ENCODE measurements around the gene SF3B2. TPM values are rescaled to one million over a fixed set of nuclear protein-coding genes. Genes with fewer than 3 reads are reported as not detected.

The SF3B2 gene
- total RNA-seq, 1 experiment from 2014 or later = 118 TPM

GRCh38 chr11:66042996-66043906 is 8.9 kb upstream of the SF3B2 start:
- in situ Hi-C loops (cut with HindIII; ENCODE audit: low pct_unique_long_range_greater_than_20kb, low sequenced_read_pairs) = no loop called here
- DNase-seq (ENCODE audit: low read depth, low spot score) = no peak

GRCh38 chr11:66044757-66045156 is 7.4 kb upstream of the SF3B2 start:
- DNase-seq (ENCODE audit: low read depth, low spot score) = no peak
- in situ Hi-C loops (cut with HindIII; ENCODE audit: low pct_unique_long_range_greater_than_20kb, low sequenced_read_pairs) = no loop called here

GRCh38 chr11:66045177-66045639 is 7.0 kb upstream of the SF3B2 start:
- in situ Hi-C loops (cut with HindIII; ENCODE audit: low pct_unique_long_range_greater_than_20kb, low sequenced_read_pairs) = no loop called here
- DNase-seq (ENCODE audit: low read depth, low spot score) = peak; percentile 77

GRCh38 chr11:66046901-66047300 is 5.3 kb upstream of the SF3B2 start:
- in situ Hi-C loops (cut with HindIII; ENCODE audit: low pct_unique_long_range_greater_than_20kb, low sequenced_read_pairs) = no loop called here
- DNase-seq (ENCODE audit: low read depth, low spot score) = no peak

GRCh38 chr11:66047541-66048365 is 4.4 kb upstream of the SF3B2 start:
- in situ Hi-C loops (cut with HindIII; ENCODE audit: low pct_unique_long_range_greater_than_20kb, low sequenced_read_pairs) = no loop called here
- no peak for DNase-seq (ENCODE audit: low read depth, low spot score)

DNA sequence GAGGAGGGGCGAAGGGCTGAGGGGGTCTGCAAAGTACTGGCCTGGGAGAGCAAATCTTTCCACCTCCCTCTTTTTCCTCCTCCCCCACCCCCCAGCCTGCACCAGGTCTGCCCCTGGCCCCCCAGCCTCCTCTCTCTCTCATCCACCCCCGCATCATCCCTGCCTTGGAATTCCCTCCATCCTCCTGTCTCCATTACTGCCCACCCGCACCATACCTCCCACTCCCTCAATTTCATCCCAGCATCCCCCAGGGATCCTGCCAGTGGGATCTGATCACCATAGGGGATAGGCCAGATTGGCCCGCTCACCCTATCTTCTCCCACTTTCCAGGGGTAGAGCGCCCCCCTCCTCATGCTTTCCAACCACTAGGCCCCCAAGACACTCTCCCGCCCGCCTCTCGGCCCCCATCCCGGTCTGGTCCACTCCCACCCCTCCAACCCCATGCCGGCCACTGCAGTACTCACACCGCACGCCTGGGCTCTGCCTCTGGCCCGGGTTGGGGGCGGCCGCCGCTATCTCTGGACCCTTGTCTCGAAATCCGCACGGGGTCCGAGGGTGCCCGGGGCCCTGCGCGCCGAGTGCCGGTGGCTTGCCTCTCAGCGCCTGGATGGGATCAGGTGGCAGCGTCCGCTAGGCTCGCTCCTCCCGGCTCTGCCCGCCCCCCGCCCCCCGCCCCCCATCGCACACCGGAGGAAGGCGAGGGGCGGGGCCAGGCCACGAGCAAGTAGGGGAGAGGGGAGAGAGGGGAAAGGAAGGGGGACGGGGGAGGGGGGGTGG is 3.4 kb upstream of the SF3B2 start, which contains the start of gene GAL3ST3:
Gene GAL3ST3 (minus strand): TSS at position 615 of the 777 bp plus-strand sequence. CDS start 3,746 bp downstream, outside the sequence.
- in situ Hi-C loops (cut with HindIII; ENCODE audit: low pct_unique_long_range_greater_than_20kb, low sequenced_read_pairs) = no loop called here
- no peak for DNase-seq (ENCODE audit: low read depth, low spot score)

GRCh38 chr11:66050581-66051231 is 1.5 kb upstream of the SF3B2 start:
- DNase-seq (ENCODE audit: low read depth, low spot score) = no peak

DNA sequence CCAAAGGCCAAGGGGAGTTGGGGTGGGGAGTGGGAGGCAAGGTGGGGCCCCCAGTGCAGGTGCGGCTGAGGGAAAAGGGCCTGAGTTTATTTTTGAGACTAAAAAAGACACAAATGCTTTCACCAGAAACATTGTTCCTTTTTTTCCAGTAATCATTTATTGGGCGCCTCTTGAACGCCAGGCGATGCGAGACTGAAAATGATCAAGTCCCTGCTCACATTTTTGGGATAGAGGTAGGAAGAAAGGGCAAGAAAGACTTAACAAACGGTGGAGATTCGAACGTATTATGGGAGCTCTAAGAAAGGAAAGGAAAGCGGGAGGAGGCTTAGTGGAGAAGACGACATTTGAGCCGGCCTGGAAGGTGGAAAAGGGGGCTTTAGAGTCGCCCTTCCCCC is 796 bp upstream of the SF3B2 start:
- in situ Hi-C loops (cut with HindIII; ENCODE audit: low pct_unique_long_range_greater_than_20kb, low sequenced_read_pairs) = no loop called here
- no peak for DNase-seq (ENCODE audit: low read depth, low spot score)

More at GRCh38 chr11:66050581-66051231, 1.5 kb upstream of the SF3B2 start:
- in situ Hi-C loops (cut with HindIII; ENCODE audit: low pct_unique_long_range_greater_than_20kb, low sequenced_read_pairs) = no loop called here

DNA sequence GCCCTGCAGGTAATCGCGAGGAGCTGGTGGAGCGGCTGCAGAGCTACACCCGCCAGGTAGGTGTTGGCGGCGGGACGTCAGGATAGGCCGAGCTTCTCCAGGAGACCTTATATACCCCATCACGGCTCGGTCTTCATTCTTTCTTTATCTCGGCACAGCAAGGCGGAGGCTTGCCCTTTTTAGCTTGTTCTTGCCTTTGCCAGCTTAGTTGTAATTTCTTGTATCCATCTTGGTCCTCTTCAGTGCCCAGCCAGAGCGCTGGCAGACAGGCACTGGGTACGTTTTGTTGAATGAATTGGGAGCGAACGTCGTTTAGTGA is 459 bp downstream of the SF3B2 start:
- in situ Hi-C loops (cut with HindIII; ENCODE audit: low pct_unique_long_range_greater_than_20kb, low sequenced_read_pairs) = no loop called here
- DNase-seq (ENCODE audit: low read depth, low spot score) = no peak

DNA sequence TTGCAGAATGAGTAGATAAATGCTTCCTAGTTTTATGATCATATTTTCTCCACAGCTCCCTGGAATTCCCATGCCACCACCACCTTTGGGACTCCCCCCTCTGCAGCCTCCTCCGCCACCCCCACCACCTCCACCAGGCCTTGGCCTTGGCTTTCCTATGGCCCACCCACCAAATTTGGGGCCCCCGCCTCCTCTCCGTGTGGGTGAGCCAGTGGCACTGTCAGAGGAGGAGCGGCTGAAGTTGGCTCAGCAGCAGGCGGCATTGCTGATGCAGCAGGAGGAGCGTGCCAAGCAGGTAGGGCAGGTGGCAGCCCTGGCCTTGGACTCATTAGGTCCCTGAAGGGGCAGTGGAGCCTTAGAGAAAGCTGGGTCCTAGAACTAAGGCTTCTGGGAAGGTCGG is 2.9 kb downstream of the SF3B2 start:
- DNase-seq (ENCODE audit: low read depth, low spot score) = no peak
- in situ Hi-C loops (cut with HindIII; ENCODE audit: low pct_unique_long_range_greater_than_20kb, low sequenced_read_pairs) = no loop called here

DNA sequence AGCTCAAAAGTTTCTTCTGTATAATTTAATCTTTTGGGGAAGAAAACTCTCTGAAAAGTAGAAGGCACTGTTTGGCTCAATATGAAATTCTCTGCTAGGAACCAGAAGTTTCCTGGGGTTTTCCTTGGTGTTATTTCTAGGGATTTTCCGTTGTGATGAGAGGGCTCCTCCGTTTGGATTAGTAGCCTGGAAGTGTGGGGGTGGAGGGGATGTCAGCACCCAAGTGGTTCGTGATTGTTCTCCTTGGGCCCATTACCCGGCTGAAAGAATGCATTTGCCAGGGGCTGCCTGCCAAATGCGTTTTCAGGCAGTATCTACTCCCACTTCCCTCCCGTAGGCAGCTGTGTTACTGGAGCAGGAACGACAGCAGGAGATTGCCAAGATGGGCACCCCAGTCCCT is 4.3 kb downstream of the SF3B2 start:
- DNase-seq (ENCODE audit: low read depth, low spot score) = no peak
- in situ Hi-C loops (cut with HindIII; ENCODE audit: low pct_unique_long_range_greater_than_20kb, low sequenced_read_pairs) = no loop called here

DNA sequence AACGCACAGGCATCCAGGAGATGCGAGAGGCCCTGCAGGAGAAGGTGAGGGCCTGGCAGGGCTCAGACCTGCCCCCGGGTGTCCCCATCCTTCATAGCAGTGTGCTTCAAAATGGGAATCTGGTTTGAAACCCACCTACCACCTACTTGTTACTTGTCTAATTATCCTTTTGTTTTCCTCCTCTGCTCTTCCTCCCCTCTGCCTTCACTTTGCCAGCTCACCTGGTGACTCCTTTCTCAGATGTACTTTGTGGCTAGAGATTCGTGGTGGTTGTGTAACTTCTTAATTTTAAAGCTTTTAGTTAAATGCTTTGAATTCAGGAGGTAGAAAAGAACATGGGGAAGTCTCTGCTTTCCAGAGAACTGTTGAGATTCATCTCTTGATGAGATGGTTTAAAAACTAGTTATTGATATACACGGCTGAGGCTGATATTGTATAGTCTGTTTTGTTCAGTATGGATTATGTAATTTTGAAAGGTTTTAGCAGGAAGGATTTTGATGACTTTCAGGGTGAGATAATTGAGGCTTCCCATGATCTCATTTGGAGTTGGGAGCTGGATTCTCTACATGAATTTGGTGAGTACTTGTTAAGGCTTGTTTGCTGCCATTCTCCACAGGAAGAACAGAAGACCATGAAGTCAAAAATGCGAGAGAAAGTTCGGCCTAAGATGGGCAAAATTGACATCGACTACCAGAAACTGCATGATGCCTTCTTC is 8.0 kb downstream of the SF3B2 start:
- in situ Hi-C loops (cut with HindIII; ENCODE audit: low pct_unique_long_range_greater_than_20kb, low sequenced_read_pairs) = no loop called here
- no peak for DNase-seq (ENCODE audit: low read depth, low spot score)

DNA sequence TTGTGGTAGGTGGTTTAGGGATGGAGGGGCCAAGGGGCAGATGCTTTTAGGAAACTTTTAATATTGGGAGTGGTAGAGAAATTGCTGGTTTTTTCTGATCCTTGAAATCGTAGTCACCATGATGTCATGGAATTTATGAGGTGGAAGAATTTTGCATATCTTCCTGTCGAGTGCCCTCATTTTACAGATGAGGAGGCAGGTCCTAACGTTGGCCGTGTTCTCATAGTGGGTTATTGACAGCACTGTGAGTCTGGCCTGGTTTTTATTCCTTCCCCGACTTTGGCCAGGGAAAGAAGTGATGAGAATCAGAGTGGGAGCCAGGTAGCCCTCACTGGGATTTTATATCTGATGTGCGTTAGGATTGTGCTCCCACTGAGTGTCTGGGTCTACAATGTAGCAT is 9.1 kb downstream of the SF3B2 start:
- DNase-seq (ENCODE audit: low read depth, low spot score) = no peak
- in situ Hi-C loops (cut with HindIII; ENCODE audit: low pct_unique_long_range_greater_than_20kb, low sequenced_read_pairs) = no loop called here

DNA sequence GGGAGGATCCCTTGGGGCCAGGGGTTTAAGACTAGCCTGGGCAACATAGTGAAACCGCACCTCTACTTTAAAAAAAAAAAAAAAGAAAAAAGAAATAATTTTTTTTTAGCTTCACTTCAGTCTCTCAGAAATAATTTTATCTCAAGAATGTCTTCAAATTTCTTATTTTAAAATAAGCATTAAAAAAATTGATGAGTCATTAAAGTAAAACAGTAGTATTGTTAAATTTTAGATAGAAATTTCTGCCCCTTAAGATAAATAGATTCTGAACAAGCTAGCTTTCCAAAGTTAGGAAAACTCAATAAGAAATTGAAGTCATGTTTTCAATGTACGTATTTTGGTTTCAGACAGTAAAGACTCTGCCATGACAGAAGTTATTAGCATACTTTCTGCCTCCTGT is 10.2 kb downstream of the SF3B2 start:
- DNase-seq (ENCODE audit: low read depth, low spot score) = no peak
- in situ Hi-C loops (cut with HindIII; ENCODE audit: low pct_unique_long_range_greater_than_20kb, low sequenced_read_pairs) = no loop called here

- in situ Hi-C loops (cut with HindIII; ENCODE audit: low pct_unique_long_range_greater_than_20kb, low sequenced_read_pairs) = no loop called here
- no peak for DNase-seq (ENCODE audit: low read depth, low spot score)
These were observed 11.7 kb downstream of the SF3B2 start for GRCh38 chr11:66063900-66064299.

DNA sequence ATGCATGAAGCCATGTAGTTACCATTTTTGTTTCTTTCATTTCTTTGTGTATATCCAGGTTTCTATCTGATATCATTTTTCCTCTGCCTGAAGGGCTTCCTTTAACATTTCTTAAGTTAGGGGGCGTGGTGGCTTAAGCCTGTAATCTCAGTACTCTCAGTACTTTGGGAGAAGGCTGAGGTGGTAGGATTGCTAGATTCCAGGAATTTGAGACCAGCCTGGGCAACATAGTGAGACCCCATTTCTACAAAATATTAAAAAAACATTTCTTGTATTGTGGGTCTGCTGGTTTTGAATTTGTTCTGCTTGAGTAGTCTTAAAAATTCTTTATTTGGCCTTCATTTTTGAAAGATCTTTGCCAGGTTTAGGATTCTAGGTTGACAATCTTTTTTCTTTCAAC is 12.4 kb downstream of the SF3B2 start:
- in situ Hi-C loops (cut with HindIII; ENCODE audit: low pct_unique_long_range_greater_than_20kb, low sequenced_read_pairs) = no loop called here
- no peak for DNase-seq (ENCODE audit: low read depth, low spot score)

DNA sequence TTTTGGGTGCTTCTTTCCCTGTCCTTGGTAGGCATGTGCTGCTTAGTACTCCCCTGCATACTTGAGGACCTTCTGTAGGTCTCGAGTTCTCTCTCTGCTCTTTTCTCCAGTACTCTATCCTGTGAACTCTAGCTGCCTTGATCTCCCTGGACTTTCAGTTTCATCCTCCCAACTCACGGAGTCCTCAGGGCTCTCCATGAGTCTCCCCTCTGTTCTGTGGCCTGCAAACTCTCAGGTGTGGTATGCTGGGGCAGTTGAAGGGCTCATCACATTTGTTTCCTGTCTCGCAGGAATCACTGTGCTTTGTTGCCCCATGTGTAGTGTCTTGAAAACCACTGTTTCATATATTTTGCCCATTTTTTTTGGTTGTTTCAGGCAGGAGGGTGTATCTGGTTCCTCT is 14.6 kb downstream of the SF3B2 start:
- no peak for DNase-seq (ENCODE audit: low read depth, low spot score)
- in situ Hi-C loops (cut with HindIII; ENCODE audit: low pct_unique_long_range_greater_than_20kb, low sequenced_read_pairs) = no loop called here
